Fibroblast of lung (primary cell): ENCODE results near the gene PRAMEF13. TPM values are rescaled to one million over a fixed set of nuclear protein-coding genes. Genes with fewer than 3 reads are reported as not detected.
"Not testable (repeated sequence)": the region's sequence is repeated elsewhere in the genome, so short reads cannot be mapped to it uniquely, and the experiment has no call there.

Experiments
- DNase-seq, 2 donors: peaks; one replicate each; pipeline versions ENCODE4 v3.0.0 to v3.0.0-alpha.2; 2010; ENCODE audit warnings: low read depth in 2 of 2
- H2AFZ ChIP-seq: 2 replicates; pipeline ENCODE4 v1.5.1; 2012; ENCODE audit warnings: low read length, control low read depth, inconsistent platforms
- H3K27ac ChIP-seq: 2 replicates; pipeline ENCODE4 v1.5.1; 2011; ENCODE audit warnings: low read length, control low read depth; ENCODE audit not compliant: insufficient read depth
- H3K27me3 ChIP-seq: 2 replicates; pipeline ENCODE4 v1.5.1; 2011; ENCODE audit warnings: mild to moderate bottlenecking, low read length; ENCODE audit not compliant: control insufficient read depth, insufficient read depth
- H3K36me3 ChIP-seq: 2 replicates; pipeline ENCODE4 v1.5.1; 2011; ENCODE audit warnings: low read length; ENCODE audit not compliant: control insufficient read depth, insufficient read depth
- H3K4me1 ChIP-seq: 2 replicates; pipeline ENCODE4 v1.5.1; 2011; ENCODE audit warnings: low read length; ENCODE audit not compliant: control insufficient read depth, insufficient read depth; ENCODE audit errors: extremely low read depth
- H3K4me2 ChIP-seq: 2 replicates; pipeline ENCODE4 v1.5.1; 2011; ENCODE audit warnings: low read length, control low read depth; ENCODE audit not compliant: insufficient read depth; ENCODE audit errors: extremely low read depth
- H3K4me3 ChIP-seq, 4 experiments: fragments of 200-600 bp in 1 of 4; sonication (generic) in 1 of 4; replicated peaks in 1 of 4; 2 replicates each; pipeline ENCODE4 v1.5.1; 2011 to 2016; ENCODE audit warnings: low read length in 4 of 4, low read depth in 3 of 4, mild to moderate bottlenecking in 3 of 4, control low read depth in 2 of 4, inconsistent platforms in 1 of 4, mixed read lengths in 1 of 4; ENCODE audit not compliant: insufficient read depth in 1 of 4; ENCODE audit errors: control extremely low read depth in 1 of 4
- H3K79me2 ChIP-seq: 2 replicates; pipeline ENCODE4 v1.5.1; 2012; ENCODE audit warnings: mild to moderate bottlenecking, low read length, inconsistent platforms; ENCODE audit not compliant: control insufficient read depth, insufficient read depth
- H3K9ac ChIP-seq: 2 replicates; pipeline ENCODE4 v1.5.1; 2011; ENCODE audit warnings: mild to moderate bottlenecking, low read length, control low read depth; ENCODE audit not compliant: insufficient read depth
- H3K9me3 ChIP-seq: 2 replicates; pipeline ENCODE4 v1.5.1; 2012; ENCODE audit warnings: low read depth, low read length; ENCODE audit not compliant: control insufficient read depth, insufficient read depth
- H4K20me1 ChIP-seq: 2 replicates; pipeline ENCODE4 v1.5.1; 2011; ENCODE audit warnings: low read length; ENCODE audit not compliant: control insufficient read depth, insufficient read depth; ENCODE audit errors: extremely low read depth
- polyA minus RNA-seq: library from RNA; depleted of rRNA, polyadenylated mRNA; stranded (reverse); fragments of >200 nt; gene quantifications from 2 replicates; pipeline ENCODE4 v1.2.3, GENCODE V29; 2011; ENCODE audit warnings: low replicate concordance
- polyA plus RNA-seq, 2 donors: library from polyadenylated mRNA; depleted of rRNA in 1 of 2; stranded (reverse) in 1 of 2; unstranded in 1 of 2; fragments of >200 nt; gene quantifications; 2 replicates each; pipeline ENCODE4 v1.2.1, GENCODE V29; 2011 to 2012; ENCODE audit warnings: missing spikeins in 1 of 2
- total RNA-seq: library from RNA; depleted of rRNA; stranded (reverse); fragments of >200 nt; gene quantifications from 2 replicates; pipeline ENCODE4 v1.2.1, GENCODE V29; 2014

PRAMEF13 gene, protein sequence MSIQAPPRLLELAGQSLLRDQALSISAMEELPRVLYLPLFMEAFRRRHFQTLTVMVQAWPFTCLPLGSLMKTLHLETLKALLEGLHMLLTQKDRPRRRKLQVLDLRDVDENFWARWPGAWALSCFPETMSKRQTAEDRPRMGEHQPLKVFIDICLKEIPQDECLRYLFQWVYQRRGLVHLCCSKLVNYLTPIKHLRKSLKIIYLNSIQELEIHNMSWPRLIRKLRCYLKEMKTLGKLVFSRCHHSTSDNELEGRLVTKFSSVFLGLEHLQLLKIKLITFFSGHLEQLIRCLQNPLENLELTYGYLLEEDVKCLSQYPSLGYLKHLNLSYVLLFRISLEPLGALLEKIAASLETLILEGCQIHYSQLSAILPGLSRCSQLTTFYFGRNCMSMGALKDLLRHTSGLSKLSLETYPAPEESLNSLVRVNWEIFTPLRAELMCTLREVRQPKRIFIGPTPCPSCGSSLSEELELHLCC
- total RNA-seq (not detected in 2 replicates), polyA plus RNA-seq (not detected in 2 replicates), polyA minus RNA-seq (not detected in 2 replicates)
- polyA plus RNA-seq (2012) = not detected in 2 replicates

DNA sequence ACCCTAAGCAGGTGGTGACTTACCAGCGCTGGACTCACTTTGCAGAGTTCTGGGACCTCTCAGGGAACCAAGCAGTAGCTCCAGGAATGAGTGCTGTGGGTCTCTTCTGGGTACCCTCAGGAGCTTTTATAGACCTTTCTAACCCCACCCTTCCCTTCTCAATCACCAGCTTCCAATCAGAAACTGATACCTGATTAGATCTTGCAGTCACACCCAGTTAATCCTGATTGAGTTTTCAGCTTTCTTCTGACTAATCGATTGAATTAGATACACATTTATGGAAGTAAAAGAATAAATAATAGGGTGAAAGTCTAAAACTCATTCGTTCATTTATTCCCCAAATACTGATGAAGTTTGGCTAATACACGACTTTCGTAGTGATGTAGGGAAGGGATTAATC lies at the start of gene PRAMEF13:
Gene PRAMEF13, minus strand, starts transcription at position 101 of the 400 bp plus-strand sequence. CDS start 1,820 bp downstream, outside the sequence.
- H3K36me3 ChIP-seq, H3K4me1 ChIP-seq, H3K79me2 ChIP-seq, H3K9me3 ChIP-seq, H3K27ac ChIP-seq, H3K4me3 ChIP-seq, H3K9ac ChIP-seq, H2AFZ ChIP-seq, DNase-seq, H3K4me2 ChIP-seq, H3K27me3 ChIP-seq, H4K20me1 ChIP-seq: not testable (repeated sequence)

DNA sequence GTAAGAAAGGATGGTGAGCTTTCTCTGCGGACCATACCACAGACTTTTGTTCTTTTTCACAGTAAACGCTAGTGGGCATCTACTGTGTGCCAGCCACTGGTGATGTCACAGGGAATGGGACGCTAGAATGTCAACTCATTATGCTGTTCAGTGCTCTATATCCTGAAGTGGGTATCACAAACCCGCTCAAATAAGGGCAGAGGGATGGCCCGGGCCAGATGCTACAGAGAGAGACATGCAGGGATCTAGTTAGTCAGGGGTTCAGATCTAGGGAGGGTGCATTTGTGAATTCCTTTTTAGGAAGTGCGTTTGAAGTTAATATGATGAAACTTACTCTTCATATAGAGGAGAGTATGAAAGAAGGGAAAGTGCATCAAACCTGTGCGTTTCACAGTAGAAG lies 45.9 kb upstream of the PRAMEF13 start:
- not testable (repeated sequence) for DNase-seq, H3K4me2 ChIP-seq, H3K36me3 ChIP-seq, H2AFZ ChIP-seq, H3K4me1 ChIP-seq, H3K27ac ChIP-seq, H4K20me1 ChIP-seq, H3K4me3 ChIP-seq, H3K27me3 ChIP-seq, H3K9ac ChIP-seq, H3K9me3 ChIP-seq, H3K79me2 ChIP-seq

DNA sequence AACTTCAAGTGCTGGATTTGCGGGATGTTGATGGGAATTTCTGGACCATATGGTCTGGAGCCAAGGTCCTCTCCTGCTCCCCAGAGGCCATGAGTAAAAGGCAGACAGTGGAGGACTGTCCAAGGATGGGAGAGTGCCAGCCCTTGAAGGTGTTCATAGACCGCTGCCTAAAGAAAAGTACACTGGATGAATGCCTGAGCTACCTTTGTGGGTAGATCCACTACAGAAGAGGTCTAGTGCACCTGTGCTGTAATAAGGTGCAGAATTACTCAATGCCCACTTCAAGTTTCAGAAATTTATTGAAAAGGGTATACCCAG lies 45.3 kb upstream of the PRAMEF13 start:
- H3K79me2 ChIP-seq, H3K9me3 ChIP-seq, H3K27me3 ChIP-seq, H3K27ac ChIP-seq, H3K4me3 ChIP-seq, H3K36me3 ChIP-seq, H3K9ac ChIP-seq, H3K4me1 ChIP-seq, DNase-seq, H3K4me2 ChIP-seq, H2AFZ ChIP-seq, H4K20me1 ChIP-seq: not testable (repeated sequence)

DNA sequence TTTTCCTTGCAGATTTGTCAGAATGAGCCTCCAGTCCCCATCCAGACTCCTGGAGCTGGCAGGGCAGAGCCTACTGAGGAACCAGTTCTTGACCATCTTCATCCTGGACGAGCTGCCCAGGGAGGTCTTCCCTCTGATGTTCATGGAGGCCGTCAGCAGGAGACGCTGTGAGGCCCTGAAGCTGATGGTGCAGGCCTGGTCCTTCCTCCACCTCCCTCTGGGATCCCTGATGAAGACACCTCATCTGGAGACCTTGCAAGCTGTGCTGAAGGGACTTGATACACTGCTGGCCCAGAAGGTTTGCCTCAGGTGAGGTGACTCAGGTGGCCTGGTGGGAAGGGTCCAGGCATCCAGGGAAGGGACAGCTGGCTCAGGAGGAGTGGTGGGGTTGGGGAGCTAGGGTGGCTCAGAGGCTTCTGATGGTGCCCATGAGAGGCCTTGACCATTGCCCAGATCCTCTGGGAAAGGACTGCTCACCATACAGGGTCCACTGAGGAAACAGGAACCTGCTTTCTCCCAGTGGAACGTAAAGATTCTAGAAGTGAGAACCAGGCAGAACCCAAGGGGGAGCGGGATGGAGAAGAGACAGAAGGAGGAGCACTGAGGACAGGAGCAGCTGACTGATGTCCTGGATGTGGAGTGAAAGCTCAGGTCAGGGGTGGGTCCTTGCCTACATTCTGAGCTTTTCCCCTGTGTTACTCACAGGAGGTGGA lies 44.8 kb upstream of the PRAMEF13 start:
- not testable (repeated sequence) for H3K27me3 ChIP-seq, H3K9me3 ChIP-seq, H3K36me3 ChIP-seq, H3K9ac ChIP-seq, H3K4me3 ChIP-seq, H3K79me2 ChIP-seq, DNase-seq, H3K4me1 ChIP-seq, H4K20me1 ChIP-seq, H2AFZ ChIP-seq, H3K27ac ChIP-seq, H3K4me2 ChIP-seq

DNA sequence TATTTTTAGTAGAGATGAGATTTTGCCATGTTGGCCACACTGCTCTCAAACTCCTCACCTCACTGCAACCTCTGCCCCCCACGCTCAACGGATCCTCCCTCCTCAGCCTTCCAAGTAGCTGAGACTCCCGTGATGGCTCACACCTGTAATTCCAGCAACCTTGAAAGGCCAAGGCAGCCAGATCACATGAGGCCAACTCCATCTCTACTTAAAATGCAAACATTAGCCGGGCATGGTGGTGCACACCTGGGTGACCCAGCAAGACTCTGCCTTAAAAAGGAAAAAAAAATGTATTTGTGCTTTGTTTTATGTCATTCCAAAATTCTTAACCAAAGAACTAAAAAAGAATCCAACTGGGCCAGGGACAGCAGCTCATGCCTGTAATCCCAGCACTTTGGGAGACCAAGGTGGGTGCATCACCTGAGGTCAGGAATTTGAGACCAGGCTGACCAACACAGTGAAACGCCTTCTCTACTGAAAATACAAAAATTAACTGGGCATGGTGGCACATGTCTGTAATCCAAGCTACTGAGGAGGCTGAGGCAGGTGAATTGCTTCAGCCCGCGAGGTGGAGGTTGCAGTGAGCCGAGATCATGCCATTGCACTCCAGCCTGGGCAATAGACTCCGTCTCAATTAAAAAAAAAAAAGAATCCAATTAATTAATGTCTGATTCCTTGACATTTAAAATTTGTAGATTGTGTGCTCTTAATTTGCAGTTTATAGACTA lies 42.5 kb upstream of the PRAMEF13 start:
- not testable (repeated sequence) for H3K27ac ChIP-seq, H3K9me3 ChIP-seq, H3K9ac ChIP-seq, DNase-seq, H2AFZ ChIP-seq, H3K27me3 ChIP-seq, H3K4me3 ChIP-seq, H3K79me2 ChIP-seq, H3K4me2 ChIP-seq, H3K4me1 ChIP-seq, H3K36me3 ChIP-seq, H4K20me1 ChIP-seq

DNA sequence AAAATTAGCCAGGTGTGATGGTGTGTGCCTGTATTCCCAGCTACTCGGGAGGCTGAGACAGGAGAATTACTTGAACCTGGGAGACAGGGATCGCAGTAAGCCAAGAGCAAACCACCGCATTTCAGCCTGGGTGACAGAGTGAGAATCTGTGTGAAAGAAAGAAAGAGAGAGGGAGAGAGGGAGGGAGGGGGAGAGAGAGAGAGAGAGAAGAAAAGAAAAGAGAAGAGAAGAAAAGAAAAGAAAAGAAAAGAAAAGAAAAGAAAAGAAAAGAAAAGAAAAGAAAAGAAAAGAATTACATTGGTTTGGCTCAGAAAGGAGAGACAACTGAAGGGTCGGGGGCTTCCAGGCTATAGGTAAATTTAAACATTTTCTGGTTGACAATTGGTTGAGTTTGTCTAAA lies 38.4 kb upstream of the PRAMEF13 start:
- not testable (repeated sequence) for H3K36me3 ChIP-seq, H3K4me1 ChIP-seq, H3K9ac ChIP-seq, H4K20me1 ChIP-seq, H3K4me2 ChIP-seq, H3K9me3 ChIP-seq, H3K79me2 ChIP-seq, H3K27ac ChIP-seq, H3K4me3 ChIP-seq, H2AFZ ChIP-seq, H3K27me3 ChIP-seq, DNase-seq
